Activated B cell treated with CpG ODN at 0.5 μM for 24 hours (primary cell): Measurements from ENCODE around the gene TRAF4. TPM values are rescaled to one million over a fixed set of nuclear protein-coding genes. Genes with fewer than 3 reads are reported as not detected.

Source experiments
- ATAC-seq: fragments of 200-7000 bp; cut with Tn5 transposase; one replicate; pipeline ENCODE4 v1.10.0; 2021; ENCODE audit warnings: low read depth, mild to moderate bottlenecking, moderate library complexity
- CTCF ChIA-PET: fragments of 350-600 bp; sonication (Branson Sonifier 250); formaldehyde crosslinking; loops from one replicate; lab custom pipeline; 2021; ENCODE audit warnings: antibody characterized with exemption; lab: Charles Lee
- POLR2A ChIA-PET: fragments of 350-600 bp; sonication (Branson Sonifier 250); formaldehyde crosslinking; loops from one replicate; lab custom pipeline; 2021; ENCODE audit warnings: antibody characterized with exemption; lab: Charles Lee
- DNase-seq: peaks from one replicate; pipeline ENCODE4 v3.0.0; 2022
- H3K27ac Mint-ChIP-seq: one replicate; pipeline ENCODE4 v1.8.0; 2020; ENCODE audit warnings: mixed read lengths
- H3K27me3 Mint-ChIP-seq: one replicate; pipeline ENCODE4 v1.8.0; 2021; ENCODE audit warnings: mixed read lengths
- H3K36me3 Mint-ChIP-seq: one replicate; pipeline ENCODE4 v1.8.0; 2021; ENCODE audit warnings: low read depth, mixed read lengths
- H3K4me1 Mint-ChIP-seq: one replicate; pipeline ENCODE4 v1.8.0; 2021; ENCODE audit warnings: mixed read lengths
- H3K4me3 Mint-ChIP-seq: one replicate; pipeline ENCODE4 v1.8.0; 2020; ENCODE audit warnings: mild to moderate bottlenecking, mixed read lengths
- H3K9me3 Mint-ChIP-seq: one replicate; pipeline ENCODE4 v1.8.0; 2020; ENCODE audit warnings: mixed read lengths
- intact Hi-C: fragments of 100-400 bp; cut with micrococcal nuclease; formaldehyde crosslinking; loops from one replicate; pipeline ENCODE4 v1.15.1; 2024
- total RNA-seq: library from RNA; stranded (reverse); gene quantifications from 2 replicates; pipeline ENCODE4 v1.2.3, GENCODE V29; 2022
- TF ChIP-seq, protein P1 (sequence below): fragments of 200-600 bp; IDR thresholded peaks from one replicate; pipeline ENCODE4 v1.8.0; 2022; ENCODE audit warnings: antibody characterized with exemption, mild to moderate bottlenecking

TRAF4 gene
- total RNA-seq, 1 donor from 2014 or later = 903 TPM

DNA sequence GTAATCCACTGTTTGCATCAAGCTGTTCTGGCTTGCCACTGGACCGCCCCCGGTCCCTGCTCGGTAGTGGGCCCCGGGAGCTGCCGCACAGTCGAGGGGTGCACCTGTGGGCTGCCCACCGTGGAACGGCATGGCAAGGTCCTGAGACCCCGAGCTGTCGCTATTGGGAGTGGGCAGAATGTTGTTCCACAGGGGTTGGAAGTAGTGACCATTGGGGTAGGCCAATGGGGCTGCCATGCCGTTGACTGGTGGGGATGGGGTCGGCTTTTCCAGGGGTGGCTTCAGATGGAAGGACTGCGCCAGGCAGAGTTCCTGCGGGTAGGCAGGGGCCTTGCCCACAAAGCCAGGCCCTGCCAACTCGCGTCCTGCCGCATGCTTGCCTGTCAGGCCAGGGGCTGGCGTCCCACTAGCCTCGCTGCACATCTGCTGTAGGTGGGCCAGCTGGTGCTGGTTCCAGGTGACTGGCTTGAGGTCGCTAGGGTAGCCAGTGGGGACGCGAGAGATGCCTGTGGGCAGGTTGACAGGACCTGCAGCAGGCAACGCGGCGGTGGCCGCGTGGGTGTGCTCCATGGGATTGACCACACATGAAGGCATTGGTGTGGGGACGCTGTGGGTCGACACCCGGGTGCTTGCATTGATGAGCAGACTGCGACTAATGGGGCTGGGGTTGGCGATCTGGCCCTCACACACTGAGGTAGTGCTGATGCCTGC, 14.8 kb downstream of the TRAF4 start:
- no peak overlapping the region for H3K27ac Mint-ChIP-seq
- intact Hi-C loops = no loop called here
- ChIA-PET POLR2A (interaction anchor here (0.6 to 23.0 kb wide), 2 partner anchors 16 to 31 kb away, joined by 5 to 2384 read pairs; partner anchors contain the start of genes NEK8, RPL23A and TLCD1), CTCF (interaction anchor here (3.2 kb wide), 1 partner anchor 32 kb away, joined by 23 read pairs; the partner anchor contains the start of gene TLCD1)
- TF ChIP-seq, protein P1, sequence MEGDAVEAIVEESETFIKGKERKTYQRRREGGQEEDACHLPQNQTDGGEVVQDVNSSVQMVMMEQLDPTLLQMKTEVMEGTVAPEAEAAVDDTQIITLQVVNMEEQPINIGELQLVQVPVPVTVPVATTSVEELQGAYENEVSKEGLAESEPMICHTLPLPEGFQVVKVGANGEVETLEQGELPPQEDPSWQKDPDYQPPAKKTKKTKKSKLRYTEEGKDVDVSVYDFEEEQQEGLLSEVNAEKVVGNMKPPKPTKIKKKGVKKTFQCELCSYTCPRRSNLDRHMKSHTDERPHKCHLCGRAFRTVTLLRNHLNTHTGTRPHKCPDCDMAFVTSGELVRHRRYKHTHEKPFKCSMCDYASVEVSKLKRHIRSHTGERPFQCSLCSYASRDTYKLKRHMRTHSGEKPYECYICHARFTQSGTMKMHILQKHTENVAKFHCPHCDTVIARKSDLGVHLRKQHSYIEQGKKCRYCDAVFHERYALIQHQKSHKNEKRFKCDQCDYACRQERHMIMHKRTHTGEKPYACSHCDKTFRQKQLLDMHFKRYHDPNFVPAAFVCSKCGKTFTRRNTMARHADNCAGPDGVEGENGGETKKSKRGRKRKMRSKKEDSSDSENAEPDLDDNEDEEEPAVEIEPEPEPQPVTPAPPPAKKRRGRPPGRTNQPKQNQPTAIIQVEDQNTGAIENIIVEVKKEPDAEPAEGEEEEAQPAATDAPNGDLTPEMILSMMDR = no peak
- H3K4me1 Mint-ChIP-seq = peaks cover 6% of the 10 kb centered on the region
- H3K4me3 Mint-ChIP-seq = no peak overlapping the region
- ATAC-seq (no peak), DNase-seq (no peak)
- H3K9me3 Mint-ChIP-seq = no peaks in the 10 kb centered on the region
- H3K27me3 Mint-ChIP-seq = no peaks in the 10 kb centered on the region
- peaks cover 76% of the 10 kb centered on the region for H3K36me3 Mint-ChIP-seq

DNA sequence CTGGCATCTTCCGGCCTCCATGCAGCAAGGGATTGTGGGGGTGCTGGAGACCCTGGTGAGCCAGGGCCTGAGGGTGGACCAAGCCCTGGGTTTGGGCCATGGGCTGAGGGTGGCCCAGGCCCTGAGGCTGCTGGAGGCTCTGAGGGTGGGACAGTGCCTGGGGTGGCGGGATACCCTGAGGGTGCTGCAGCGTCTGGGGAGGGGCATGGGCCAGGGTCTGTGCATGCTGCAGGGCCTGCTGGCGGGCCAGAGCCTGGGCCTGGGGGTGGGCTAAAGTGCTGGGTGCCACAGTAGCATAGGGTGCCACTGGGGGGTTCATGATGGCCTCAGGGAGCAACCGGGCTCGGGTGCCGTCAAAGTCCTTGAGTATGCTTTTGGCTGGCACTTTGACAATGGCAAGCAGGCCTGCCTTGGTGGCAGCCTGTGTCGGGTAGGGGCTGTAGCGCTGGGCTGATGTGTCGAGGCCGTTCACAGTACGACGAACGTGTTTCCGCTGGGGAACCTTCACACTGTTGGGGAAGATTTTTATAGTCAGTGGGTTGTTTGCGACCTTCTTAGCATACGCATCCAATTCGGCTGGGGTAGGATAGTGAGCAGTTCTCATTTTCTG, 15.6 kb downstream of the TRAF4 start:
- DNase-seq (no peak), ATAC-seq (no peak)
- Mint-ChIP-seq H3K27ac (peak overlapping the region; percentile 18), H3K27me3 (no peaks in the 10 kb centered on the region), H3K4me1 (peaks cover 10% of the 10 kb centered on the region), H3K9me3 (no peaks in the 10 kb centered on the region), H3K4me3 (no peak overlapping the region), H3K36me3 (peaks cover 80% of the 10 kb centered on the region)
- intact Hi-C loops = no loop called here
- ChIA-PET CTCF (no interaction called here), POLR2A (interaction anchor here (0.5 to 23.0 kb wide), 3 partner anchors 32 to 63 kb away, joined by 5 to 2384 read pairs (median 28); partner anchors contain the start of genes NEK8, RPL23A and TLCD1)
- TF ChIP-seq, protein P1 = no peak

DNA sequence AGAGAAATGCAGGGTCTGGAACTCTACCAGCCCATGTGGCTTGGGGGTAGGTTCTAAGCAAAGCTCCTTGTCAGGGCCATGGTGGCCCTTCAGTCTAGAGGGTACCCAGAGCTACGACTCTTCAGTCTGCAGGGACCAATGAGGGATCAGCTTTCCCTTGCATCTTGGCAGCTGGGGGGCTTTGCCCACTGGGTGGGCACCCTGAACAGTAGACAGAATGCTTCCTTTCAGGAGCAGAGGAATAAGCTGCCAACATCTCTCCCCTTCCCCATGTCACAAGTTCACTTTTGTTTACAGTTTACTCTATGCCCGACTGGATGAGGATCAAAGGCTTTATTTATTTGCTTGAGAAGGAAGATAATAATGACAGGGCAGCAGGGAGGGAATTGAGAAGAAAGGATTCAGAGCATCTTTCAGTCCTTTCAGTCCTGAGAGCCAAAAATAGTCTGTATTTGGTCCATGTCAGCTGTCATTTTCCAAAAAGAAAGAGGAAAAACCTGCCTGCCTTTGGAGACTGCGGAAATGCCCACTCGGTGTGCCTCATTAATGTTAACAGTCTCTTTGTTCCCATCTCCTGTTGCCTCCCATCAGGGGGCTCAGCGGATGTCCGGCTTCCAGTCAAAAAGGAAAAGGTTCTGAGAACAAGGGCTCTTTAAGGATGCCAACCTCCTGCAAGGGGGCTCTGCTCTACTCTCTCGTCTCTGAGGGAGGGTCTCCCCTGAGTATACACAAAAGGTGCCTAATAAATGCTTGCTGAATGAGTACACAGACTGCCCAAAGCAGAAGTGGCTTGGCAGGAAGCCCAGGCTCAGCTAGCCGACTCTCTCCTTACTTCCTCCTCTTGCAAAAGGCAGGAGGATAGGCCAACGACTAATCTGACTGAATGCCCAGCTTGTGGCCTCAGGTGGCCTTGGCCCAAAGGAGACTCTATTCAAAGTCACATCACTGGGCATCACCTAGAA, 17.1 kb downstream of the TRAF4 start:
- peak overlapping the region; percentile 15 for H3K27ac Mint-ChIP-seq
- intact Hi-C loops = loop anchor here (5.0 kb wide), 1 partner anchor 356 kb away; no protein-coding TSS in a partner anchor
- DNase-seq = no peak

DNA sequence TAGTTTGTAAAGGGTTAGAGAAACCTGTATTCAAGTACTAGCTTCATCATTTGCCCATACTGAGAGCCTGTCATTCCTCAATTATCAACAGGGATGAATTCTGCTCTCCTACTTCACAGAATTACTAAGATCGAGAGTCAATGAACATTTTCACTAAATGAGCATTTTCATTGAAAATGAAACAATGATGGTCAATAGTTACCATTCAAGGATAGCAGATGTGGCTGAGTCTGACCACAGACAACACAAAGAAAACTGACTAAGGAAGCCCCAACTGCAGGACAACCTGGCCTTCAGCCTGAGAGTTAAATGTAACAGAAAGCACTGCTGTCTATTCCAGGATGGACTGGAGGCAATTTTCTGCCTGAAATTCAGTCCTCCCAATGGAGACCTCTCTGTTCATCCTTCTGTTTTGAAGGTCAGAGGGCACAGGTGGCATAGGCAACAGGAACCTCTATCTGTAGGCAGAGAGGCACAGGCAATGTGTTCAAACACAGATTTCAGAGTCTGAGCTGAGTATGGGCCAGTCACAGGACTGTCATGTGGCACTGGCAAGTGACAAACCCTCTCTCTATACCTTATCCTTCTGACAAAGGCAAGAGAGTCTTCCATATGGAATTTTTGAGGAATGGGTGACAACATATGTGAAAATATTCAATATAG, 19.5 kb downstream of the TRAF4 start:
- peak overlapping the region; percentile 46 for H3K27ac Mint-ChIP-seq
- intact Hi-C loops = loop anchor here (1.0 to 5.0 kb wide), 7 partner anchors 36 to 354 kb away; partner anchors contain the start of genes DHRS13 and FAM222B
- no peaks in the 10 kb centered on the region for H3K27me3 Mint-ChIP-seq
- DNase-seq (no peak), ATAC-seq (peak; percentile 35)
- TF ChIP-seq, protein P1 = no peak
- POLR2A ChIA-PET = interaction anchor here (0.5 to 4.6 kb wide), 21 partner anchors 12 to 628 kb away, joined by 3 to 51 read pairs (median 6); partner anchors contain the start of genes ERAL1, FLOT2, RPL23A and TLCD1
- H3K9me3 Mint-ChIP-seq = no peaks in the 10 kb centered on the region
- H3K36me3 Mint-ChIP-seq = peaks cover 67% of the 10 kb centered on the region
- no peak overlapping the region for H3K4me3 Mint-ChIP-seq
- peaks cover 10% of the 10 kb centered on the region for H3K4me1 Mint-ChIP-seq
- CTCF ChIA-PET = interaction anchor here (0.6 to 6.4 kb wide), 46 partner anchors 8 to 1341 kb away, joined by 3 to 112 read pairs (median 5); partner anchors contain the start of genes BLTP2, DHRS13, FAM222B and FLOT2

More for the DNA sequence above, 17.1 kb downstream of the TRAF4 start:
- no peak overlapping the region for H3K4me3 Mint-ChIP-seq
- POLR2A ChIA-PET = interaction anchor here (0.6 to 4.6 kb wide), 4 partner anchors 9 to 136 kb away, joined by 7 to 30 read pairs (median 20); partner anchors contain the start of genes NEK8 and TLCD1
- H3K9me3 Mint-ChIP-seq = no peaks in the 10 kb centered on the region
- H3K36me3 Mint-ChIP-seq = peaks cover 79% of the 10 kb centered on the region
- H3K4me1 Mint-ChIP-seq = peaks cover 10% of the 10 kb centered on the region
- TF ChIP-seq, protein P1 = no peak
- CTCF ChIA-PET = interaction anchor here (0.7 to 6.4 kb wide), 8 partner anchors 14 to 193 kb away, joined by 3 to 112 read pairs (median 16); partner anchors contain the start of genes DHRS13, NEK8 and TLCD1
- no peaks in the 10 kb centered on the region for H3K27me3 Mint-ChIP-seq
- ATAC-seq = no peak
